NCI-H146 treated with DMSO at 0.1 percent for 48 hours (cell line): ENCODE measurements around the gene ACSBG1.

Experiments
- DNase-seq: peaks from one replicate; lab custom pipeline; 2025; ENCODE audit not compliant: unreplicated experiment; lab: John Stamatoyannopoulos, UW

Gene ACSBG1

DNA sequence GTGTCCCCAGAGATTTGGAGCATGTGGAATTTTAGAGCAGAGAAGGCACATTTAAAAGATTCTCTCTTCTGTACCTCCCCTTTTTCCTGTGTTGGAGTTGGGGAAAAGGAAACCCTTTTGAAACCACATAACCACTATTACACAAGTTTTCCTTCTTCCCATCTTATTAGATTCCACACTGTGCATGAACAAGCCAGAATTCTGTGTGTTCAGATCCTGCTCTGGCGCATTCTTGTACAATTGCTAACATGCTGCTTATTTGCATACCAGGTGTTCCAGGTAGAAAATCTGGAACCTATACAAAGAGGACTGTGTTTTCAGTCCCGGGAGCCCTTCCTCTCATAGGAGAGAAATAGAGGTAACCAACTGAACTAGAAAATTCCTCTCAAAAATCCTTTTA is 100.6 kb downstream of the ACSBG1 start:
- no peak for DNase-seq

DNA sequence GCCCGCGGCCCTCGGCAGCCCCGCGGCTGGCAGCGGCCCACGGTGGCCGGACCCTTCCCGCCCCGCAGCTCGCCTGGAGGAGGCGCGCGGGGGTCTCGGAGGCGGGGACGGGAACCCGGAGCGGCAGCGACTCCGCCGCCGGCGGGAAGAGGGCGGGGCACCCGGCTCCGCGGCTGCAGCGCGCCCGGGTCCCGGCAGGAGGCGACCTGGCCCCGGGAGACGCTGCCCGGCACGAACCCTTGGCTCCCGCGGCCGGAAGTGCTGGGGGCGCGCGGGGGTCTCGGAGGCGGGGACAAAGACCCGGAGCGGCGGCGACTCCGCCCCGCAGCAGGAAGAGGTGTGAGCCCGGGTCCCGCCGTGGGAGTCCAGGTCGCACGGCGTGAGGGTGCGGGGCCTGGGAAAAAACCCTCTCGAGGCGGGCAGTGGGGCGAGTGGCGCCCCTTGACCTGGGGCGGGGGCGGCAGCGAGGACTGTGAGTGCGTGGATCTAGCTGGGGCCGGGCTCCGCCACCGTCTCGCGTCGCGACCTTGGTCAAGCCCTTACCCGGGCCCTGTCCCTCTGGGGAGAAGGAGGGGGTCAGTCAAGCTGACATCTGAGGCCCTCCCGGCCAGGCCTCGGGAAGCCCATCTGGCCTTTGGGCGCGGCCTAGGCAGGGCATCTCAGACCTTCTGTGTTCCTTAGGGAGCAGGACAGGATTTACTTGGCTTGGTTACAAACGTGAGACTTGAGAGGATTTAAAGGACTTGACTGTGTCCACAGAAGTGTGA is 102.9 kb downstream of the ACSBG1 start, which contains the start of gene CIB2:
TSS of gene CIB2 (minus strand) at position 151 of the 767 bp plus-strand sequence. CDS start 230 bp downstream, outside the sequence.
- peak; percentile 39 for DNase-seq

DNA sequence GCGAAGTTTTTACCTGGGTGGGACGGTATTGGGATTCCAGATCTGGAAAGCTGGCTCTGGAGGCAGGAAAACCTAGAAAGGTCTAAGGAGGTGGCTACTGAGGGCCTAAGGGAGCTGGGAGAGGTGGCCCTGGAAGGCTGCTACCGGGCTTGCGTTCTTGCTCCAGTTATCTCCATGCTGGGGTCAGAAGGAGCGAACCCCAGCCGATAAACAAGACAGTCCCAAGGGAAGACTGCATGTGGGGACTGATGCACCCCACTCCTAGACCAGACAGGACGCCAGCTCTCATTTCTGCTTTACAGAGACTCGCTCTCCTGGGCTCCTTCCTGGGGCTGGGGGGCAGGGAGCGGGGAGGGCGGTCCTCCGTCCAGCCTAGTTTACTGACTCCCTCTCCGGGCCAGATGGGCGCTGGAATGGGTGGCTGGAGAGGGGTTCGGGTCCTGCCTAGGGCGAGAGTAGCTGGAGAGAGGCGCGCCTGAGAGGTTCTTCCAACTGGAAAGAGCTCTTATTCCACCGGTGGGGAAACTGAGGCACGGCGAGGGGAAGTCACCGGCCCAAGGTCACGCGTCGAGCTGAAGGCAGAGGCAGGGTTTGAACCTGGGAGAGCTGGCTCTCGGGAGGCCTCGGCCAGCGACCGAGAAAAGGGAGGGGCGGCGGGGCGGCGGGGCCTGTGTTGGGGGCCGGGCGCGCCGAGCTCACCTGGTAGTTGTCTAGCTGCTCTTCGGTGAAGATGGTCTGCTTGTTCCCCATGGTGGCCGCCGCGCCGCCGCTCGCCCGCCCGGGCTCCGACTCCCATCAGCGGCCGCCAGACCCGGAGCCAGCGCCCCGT is 103.7 kb downstream of the ACSBG1 start:
- DNase-seq = peak; percentile 26

GRCh38 chr15:78129751-78130287 is 104.5 kb downstream of the ACSBG1 start:
- no peak for DNase-seq

DNA sequence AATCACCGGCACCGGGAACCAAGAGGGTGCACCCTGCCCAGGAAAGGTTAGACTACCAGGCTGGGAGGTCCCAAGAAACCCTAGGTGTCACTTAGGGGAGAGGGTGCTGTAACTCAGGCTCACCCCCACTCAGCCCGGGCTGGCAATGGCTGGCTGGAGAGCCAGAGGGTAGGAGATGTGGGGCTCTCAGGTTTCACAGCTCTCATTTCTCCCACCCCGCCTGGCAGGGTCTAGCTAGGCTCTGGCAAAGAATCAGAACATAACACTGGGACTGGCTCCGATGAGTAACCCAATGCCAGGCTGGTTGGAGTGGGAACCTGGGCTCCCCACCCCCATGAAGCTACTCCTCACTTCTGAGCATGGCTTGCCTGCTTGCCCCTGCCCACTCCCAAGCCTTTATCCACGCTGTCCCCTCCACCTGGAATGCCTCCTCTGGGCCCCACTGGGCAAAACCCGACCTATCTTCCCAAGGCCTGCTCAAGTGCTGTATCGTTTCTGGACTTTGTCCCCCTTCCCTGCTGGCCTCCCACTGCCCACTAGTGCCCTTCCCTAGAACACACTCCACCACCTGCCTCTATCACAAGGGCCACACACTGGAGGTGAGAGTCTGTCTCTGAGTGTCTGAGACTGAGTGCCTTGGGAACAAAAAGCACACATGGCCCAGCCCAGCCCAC is 105.2 kb downstream of the ACSBG1 start:
- no peak for DNase-seq

- DNase-seq = no peak
These were observed 106.5 kb downstream of the ACSBG1 start for GRCh38 chr15:78127882-78128281.

DNA sequence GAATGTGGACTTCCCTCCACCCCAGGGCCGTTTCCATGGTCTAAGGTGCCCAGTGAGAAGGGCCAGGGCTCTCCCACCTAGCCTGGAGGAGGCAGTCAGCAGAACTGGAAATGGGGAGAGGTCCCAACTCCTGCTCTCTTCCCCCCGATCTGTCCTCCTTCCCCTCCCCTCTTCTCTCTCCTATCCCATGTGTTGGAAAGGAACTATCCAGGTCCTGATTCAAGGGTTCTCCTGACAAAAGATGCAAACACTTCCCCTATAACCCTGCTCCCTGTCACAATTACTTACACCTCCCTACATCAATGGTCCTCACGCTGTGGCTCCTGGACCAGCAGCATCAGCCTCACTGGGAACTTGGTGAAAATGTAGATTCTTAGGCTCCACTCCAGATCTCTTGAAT is 109.1 kb downstream of the ACSBG1 start:
- DNase-seq = no peak

- no peak for DNase-seq
These were observed 113.8 kb downstream of the ACSBG1 start for GRCh38 chr15:78120523-78120922.
